ENCODE results near the gene IL19. TPM values are rescaled to one million over a fixed set of nuclear protein-coding genes. Genes with fewer than 3 reads are reported as not detected.
"Not testable (repeated sequence)": the region's sequence is repeated elsewhere in the genome, so short reads cannot be mapped to it uniquely, and the experiment has no call there.

Gene IL19
- total and polyA plus RNA-seq, 2 donors: not detected

DNA sequence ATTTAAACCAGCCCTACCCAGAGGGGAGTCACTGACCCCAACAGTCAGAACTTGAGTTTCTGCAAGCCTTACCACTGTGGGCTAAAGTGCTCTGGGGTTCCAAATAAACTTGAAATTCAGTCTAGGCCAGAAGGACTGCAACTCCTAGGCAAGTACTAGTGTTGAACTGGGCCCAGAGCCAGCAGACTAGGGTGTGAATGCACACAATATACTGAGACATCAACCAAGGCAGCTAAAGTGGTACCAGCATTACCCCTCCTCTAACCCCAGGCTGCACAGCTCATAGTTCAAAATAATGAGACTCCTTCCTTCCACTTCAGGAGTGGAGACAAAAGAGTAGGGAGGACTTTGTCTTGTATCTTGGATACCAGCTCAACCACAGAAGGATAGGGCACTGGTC, 75.9 kb downstream of the IL19 start:
- no peak for DNase-seq (ENCODE audit: extremely low spot score)
- no peak overlapping the region for H3K4me3 ChIP-seq (ENCODE audit: low read depth, low read length)
- H3K36me3 ChIP-seq (ENCODE audit: insufficient read depth): no peaks in the 10 kb centered on the region
- no peak overlapping the region for H3K27ac ChIP-seq (ENCODE audit: low read depth)
- H3K4me1 ChIP-seq (ENCODE audit: insufficient read depth): no peaks in the 10 kb centered on the region

DNA sequence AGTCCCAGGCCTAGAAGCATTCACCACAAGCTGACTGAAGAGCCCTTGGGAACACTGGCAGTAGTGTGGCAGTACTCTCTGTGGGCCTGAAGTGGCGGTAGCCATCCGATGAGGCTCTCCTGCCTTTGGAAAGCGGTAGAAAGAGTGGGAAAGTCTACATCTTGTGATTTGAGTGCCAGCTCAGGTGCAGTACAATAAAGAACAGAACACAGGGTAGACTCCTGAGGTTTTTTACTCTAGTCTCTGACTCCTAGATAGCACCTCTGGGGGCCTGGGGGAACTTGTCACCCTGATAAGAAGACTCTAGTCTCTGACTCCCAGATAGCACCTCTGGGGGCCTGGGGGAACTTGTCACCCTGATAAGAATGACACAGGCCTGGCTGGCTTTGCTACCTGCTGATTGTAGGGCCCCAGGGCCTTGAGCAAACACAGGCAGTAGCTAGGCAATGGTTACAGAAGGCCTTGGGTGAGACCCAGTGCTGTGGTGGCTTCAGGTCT, 76.8 kb downstream of the IL19 start:
- Histone ChIP-seq H3K4me1 (ENCODE audit: insufficient read depth) (no peaks in the 10 kb centered on the region), H3K36me3 (ENCODE audit: insufficient read depth) (no peaks in the 10 kb centered on the region), H3K27ac (ENCODE audit: low read depth) (no peak overlapping the region), H3K4me3 (ENCODE audit: low read depth, low read length) (no peak overlapping the region)
- 95% methylated on average over 3 of the region's 3 CpGs for WGBS
- DNase-seq (ENCODE audit: extremely low spot score): no peak

DNA sequence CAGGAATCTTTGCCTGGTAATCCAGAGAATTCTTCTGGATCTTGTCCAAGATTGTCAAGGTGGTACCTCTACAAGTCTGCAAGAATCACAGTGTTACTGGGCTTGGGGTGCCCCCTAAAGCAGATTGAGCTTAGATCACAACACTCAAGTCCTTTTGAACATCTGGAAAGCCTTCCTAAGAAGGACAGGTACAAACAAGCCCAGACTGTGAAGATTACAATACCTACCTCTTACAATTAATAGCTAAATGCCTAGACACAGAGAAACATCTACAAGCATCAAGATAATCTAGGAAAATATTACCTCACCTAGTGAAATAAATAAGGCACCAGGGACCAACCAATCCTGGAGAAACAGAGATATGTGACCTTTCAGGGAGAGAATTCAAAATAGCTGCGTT, 77.4 kb downstream of the IL19 start:
- Histone ChIP-seq H3K27ac (ENCODE audit: low read depth) (no peak overlapping the region), H3K36me3 (ENCODE audit: insufficient read depth) (no peaks in the 10 kb centered on the region), H3K4me1 (ENCODE audit: insufficient read depth) (no peaks in the 10 kb centered on the region), H3K4me3 (ENCODE audit: low read depth, low read length) (no peak overlapping the region)
- no peak for DNase-seq (ENCODE audit: extremely low spot score)
- 93% methylated on average over 1 of the region's 1 CpG for WGBS

- no peak for DNase-seq (ENCODE audit: extremely low spot score)
- WGBS: 77% methylated on average over 2 of the region's 2 CpGs
- Histone ChIP-seq H3K4me1 (ENCODE audit: insufficient read depth) (no peaks in the 10 kb centered on the region), H3K36me3 (ENCODE audit: insufficient read depth) (no peaks in the 10 kb centered on the region), H3K27ac (ENCODE audit: low read depth) (no peak overlapping the region), H3K4me3 (ENCODE audit: low read depth, low read length) (no peak overlapping the region)
Observed at GRCh38 chr1:206850401-206850800, 79.8 kb downstream of the IL19 start.

- Histone ChIP-seq H3K4me1 (ENCODE audit: insufficient read depth) (no peaks in the 10 kb centered on the region), H3K36me3 (ENCODE audit: insufficient read depth) (no peaks in the 10 kb centered on the region), H3K4me3 (ENCODE audit: low read depth, low read length) (no peak overlapping the region), H3K27ac (ENCODE audit: low read depth) (no peak overlapping the region)
- whole genome bisulfite sequencing: 74% methylated on average over 5 of the region's 5 CpGs
- DNase-seq (ENCODE audit: extremely low spot score): no peak
Observed at GRCh38 chr1:206851341-206852010, 80.9 kb downstream of the IL19 start.

- not testable (repeated sequence) for H3K36me3 ChIP-seq (ENCODE audit: insufficient read depth); H3K4me3 ChIP-seq (ENCODE audit: low read depth, low read length); H3K27ac ChIP-seq (ENCODE audit: low read depth); H3K4me1 ChIP-seq (ENCODE audit: insufficient read depth); DNase-seq (ENCODE audit: extremely low spot score)
- 94% methylated on average over 2 of the region's 2 CpGs for whole genome bisulfite sequencing
Observed at GRCh38 chr1:206852662-206853061, 82.1 kb downstream of the IL19 start.

DNA sequence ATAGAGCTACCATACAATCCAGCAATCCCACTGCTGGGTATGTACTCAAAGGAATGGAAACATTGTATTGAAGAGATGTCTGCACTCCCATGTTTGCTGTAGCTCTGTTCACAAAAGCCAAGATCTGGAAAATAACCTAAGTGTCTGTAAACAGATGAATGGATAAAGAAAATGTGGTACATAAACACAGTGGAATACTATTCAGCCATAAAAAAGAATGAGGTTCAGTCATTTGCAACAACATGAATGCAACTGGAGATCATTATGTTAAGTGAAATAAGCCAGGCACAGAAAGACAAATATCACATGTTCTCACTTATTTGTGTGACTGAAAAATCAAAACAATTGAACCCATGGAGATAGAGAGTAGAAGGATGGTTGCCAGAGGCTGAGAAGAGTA, 83.1 kb downstream of the IL19 start:
- H3K27ac ChIP-seq (ENCODE audit: low read depth); H3K4me1 ChIP-seq (ENCODE audit: insufficient read depth); DNase-seq (ENCODE audit: extremely low spot score); H3K36me3 ChIP-seq (ENCODE audit: insufficient read depth); H3K4me3 ChIP-seq (ENCODE audit: low read depth, low read length): not testable (repeated sequence)

DNA sequence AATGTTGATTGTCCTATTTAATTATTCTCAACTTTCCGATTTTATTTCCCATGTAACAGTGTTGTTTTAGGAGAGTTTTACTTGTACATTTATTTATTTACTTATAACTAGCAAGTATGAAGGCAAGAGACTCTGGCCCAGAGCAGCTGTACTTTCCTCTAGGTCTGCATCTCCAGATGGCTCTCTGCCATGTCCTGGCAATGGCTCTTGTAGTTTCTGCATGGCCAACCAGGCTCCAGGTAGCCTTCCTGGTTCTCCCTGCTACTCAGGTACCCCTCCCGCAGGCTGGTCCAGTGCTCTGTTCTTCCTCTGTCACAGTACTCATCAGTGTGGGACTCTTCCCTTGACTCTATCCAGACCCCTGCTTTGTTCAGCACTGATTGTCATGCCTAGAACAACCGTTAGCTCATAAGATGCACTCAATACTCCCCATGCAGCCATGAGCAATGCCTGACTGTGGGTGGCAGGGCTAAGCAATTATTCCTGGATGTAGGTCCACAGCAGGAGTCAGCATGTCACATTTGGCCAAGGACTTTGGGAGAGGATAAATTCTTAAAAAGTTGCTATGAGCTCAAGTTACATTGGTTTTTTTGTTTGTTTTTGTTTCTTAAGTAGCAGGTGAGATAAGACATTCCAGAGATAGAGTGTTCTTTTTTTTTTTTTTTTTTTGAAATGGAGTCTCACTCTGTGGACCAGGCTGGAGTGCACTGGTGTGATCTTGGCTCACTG, 84.0 kb downstream of the IL19 start:
- H3K4me3 ChIP-seq (ENCODE audit: low read depth, low read length): no peak overlapping the region
- H3K27ac ChIP-seq (ENCODE audit: low read depth): no peak overlapping the region
- no peaks in the 10 kb centered on the region for H3K4me1 ChIP-seq (ENCODE audit: insufficient read depth)
- no peaks in the 10 kb centered on the region for H3K36me3 ChIP-seq (ENCODE audit: insufficient read depth)
- DNase-seq (ENCODE audit: extremely low spot score): no peak
- 77% methylated on average over 3 of the region's 3 CpGs for WGBS

DNA sequence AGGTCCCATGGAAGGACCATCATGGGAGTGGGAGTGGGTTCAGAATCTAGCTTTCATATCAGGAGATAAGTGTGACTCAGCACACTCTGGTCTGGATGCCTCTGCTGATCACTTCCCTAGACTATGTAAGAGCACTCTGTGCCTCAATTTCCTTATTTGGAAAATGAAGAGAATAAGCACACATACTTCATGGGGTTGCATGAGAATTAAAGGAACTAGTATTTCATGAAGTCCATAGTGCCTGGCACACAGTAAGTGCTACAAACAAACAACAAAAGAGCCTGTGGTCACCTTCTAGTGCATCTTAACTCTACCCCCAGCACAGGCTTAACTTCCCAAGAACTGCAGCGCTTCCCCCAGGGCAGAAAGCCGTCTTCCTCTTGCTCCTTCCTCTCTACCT, 85.3 kb downstream of the IL19 start:
- DNase-seq (ENCODE audit: extremely low spot score): no peak

DNA sequence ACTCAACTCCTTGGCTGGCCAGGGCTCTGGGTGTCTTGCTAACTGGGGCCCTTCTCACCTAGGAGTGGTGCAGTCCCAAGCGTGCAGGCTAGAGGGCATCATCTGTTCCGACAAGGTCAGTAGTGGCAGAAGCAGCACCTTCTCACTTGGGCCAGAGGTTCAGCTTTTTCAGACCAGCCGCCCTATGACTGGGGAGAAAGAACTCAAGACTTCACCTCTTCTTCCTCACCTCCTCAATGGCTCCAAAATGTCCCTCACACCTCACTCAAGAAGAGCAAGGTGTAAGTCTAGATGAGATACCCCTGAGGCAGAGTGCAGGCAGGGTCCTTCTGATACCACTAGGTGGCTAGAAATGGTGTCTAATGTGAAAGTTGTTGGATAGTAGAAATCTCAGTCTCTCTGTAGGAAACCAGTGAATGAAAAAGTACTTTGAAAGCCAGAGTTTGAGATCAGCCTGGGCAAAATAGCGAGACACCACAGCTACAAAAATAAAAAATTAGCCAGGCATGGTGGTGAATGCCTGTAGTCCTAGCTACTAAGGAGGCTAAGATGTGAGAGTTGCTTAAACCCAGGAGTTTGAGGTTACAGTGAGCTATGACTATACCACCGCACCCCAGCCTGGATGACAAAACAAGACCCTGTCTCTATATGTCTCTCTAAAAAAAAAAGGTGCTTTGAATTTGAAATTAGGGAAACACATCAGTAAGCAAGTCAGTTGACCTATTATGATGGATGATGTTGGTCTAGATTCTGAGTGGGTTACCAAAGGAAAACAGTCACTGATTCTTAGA, 86.3 kb downstream of the IL19 start:
- no peaks in the 10 kb centered on the region for H3K4me1 ChIP-seq (ENCODE audit: insufficient read depth)
- WGBS: 91% methylated on average over 5 of the region's 5 CpGs
- DNase-seq (ENCODE audit: extremely low spot score): no peak
- no peak overlapping the region for H3K27ac ChIP-seq (ENCODE audit: low read depth)
- H3K36me3 ChIP-seq (ENCODE audit: insufficient read depth): no peaks in the 10 kb centered on the region
- H3K4me3 ChIP-seq (ENCODE audit: low read depth, low read length): no peak overlapping the region

More for the DNA sequence above, 85.3 kb downstream of the IL19 start:
- Histone ChIP-seq H3K27ac (ENCODE audit: low read depth) (no peak overlapping the region), H3K4me3 (ENCODE audit: low read depth, low read length) (no peak overlapping the region), H3K36me3 (ENCODE audit: insufficient read depth) (no peaks in the 10 kb centered on the region), H3K4me1 (ENCODE audit: insufficient read depth) (no peaks in the 10 kb centered on the region)
- WGBS: 85% methylated on average over 2 of the region's 2 CpGs

GRCh38 chr1:206859082-206859521, 88.5 kb downstream of the IL19 start:
- WGBS: 72% methylated on average over 5 of the region's 5 CpGs

GRCh38 chr1:206860165-206860564, 89.6 kb downstream of the IL19 start:
- DNase-seq (ENCODE audit: extremely low spot score): no peak
- WGBS: 88% methylated on average over 4 of the region's 4 CpGs
- no peak overlapping the region for H3K27ac ChIP-seq (ENCODE audit: low read depth)
- no peaks in the 10 kb centered on the region for H3K4me1 ChIP-seq (ENCODE audit: insufficient read depth)
- no peaks in the 10 kb centered on the region for H3K36me3 ChIP-seq (ENCODE audit: insufficient read depth)
- H3K4me3 ChIP-seq (ENCODE audit: low read depth, low read length): no peak overlapping the region

More at GRCh38 chr1:206859082-206859521, 88.5 kb downstream of the IL19 start:
- Histone ChIP-seq H3K36me3 (ENCODE audit: insufficient read depth) (no peaks in the 10 kb centered on the region), H3K27ac (ENCODE audit: low read depth) (no peak overlapping the region), H3K4me1 (ENCODE audit: insufficient read depth) (no peaks in the 10 kb centered on the region), H3K4me3 (ENCODE audit: low read depth, low read length) (no peak overlapping the region)
- no peak for DNase-seq (ENCODE audit: extremely low spot score)

- WGBS: 62% methylated on average over 1 of the region's 1 CpG
- H3K27ac ChIP-seq (ENCODE audit: low read depth): no peak overlapping the region
- no peak overlapping the region for H3K4me3 ChIP-seq (ENCODE audit: low read depth, low read length)
- H3K4me1 ChIP-seq (ENCODE audit: insufficient read depth): no peaks in the 10 kb centered on the region
- no peaks in the 10 kb centered on the region for H3K36me3 ChIP-seq (ENCODE audit: insufficient read depth)
- DNase-seq (ENCODE audit: extremely low spot score): no peak
Observed at GRCh38 chr1:206863266-206863665, 92.7 kb downstream of the IL19 start.

Data from urinary bladder (tissue), 4 donors.